ENCODE measurements around the gene CATSPERD.

- no peak for TF ChIP-seq CHD1 (IDR thresholded peaks at IDR 0.05; ENCODE audit: low read depth, low read length)
- TF ChIP-seq, protein P1, sequence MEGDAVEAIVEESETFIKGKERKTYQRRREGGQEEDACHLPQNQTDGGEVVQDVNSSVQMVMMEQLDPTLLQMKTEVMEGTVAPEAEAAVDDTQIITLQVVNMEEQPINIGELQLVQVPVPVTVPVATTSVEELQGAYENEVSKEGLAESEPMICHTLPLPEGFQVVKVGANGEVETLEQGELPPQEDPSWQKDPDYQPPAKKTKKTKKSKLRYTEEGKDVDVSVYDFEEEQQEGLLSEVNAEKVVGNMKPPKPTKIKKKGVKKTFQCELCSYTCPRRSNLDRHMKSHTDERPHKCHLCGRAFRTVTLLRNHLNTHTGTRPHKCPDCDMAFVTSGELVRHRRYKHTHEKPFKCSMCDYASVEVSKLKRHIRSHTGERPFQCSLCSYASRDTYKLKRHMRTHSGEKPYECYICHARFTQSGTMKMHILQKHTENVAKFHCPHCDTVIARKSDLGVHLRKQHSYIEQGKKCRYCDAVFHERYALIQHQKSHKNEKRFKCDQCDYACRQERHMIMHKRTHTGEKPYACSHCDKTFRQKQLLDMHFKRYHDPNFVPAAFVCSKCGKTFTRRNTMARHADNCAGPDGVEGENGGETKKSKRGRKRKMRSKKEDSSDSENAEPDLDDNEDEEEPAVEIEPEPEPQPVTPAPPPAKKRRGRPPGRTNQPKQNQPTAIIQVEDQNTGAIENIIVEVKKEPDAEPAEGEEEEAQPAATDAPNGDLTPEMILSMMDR (conservative IDR thresholded peaks at IDR 0.05; ENCODE audit: low read depth, low read length): no peak
- TF ChIP-seq BHLHE40 (IDR thresholded peaks at IDR 0.05; ENCODE audit: low read depth, low read length): no peak
- TF ChIP-seq RAD21 (IDR thresholded peaks at IDR 0.05; ENCODE audit: low read length): no peak
- no peak for TF ChIP-seq MAFK (IDR thresholded peaks at IDR 0.05; ENCODE audit: low read depth, low read length)
- TF ChIP-seq, protein P2, sequence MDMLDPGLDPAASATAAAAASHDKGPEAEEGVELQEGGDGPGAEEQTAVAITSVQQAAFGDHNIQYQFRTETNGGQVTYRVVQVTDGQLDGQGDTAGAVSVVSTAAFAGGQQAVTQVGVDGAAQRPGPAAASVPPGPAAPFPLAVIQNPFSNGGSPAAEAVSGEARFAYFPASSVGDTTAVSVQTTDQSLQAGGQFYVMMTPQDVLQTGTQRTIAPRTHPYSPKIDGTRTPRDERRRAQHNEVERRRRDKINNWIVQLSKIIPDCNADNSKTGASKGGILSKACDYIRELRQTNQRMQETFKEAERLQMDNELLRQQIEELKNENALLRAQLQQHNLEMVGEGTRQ (IDR thresholded peaks at IDR 0.05; ENCODE audit: low read depth, low read length): no peak
Measured at GRCh38 chr19:5680084-5680436, 40.4 kb upstream of the CATSPERD start.
